ENCODE results near the gene TIAL1.

- TF ChIP-seq, protein P1, sequence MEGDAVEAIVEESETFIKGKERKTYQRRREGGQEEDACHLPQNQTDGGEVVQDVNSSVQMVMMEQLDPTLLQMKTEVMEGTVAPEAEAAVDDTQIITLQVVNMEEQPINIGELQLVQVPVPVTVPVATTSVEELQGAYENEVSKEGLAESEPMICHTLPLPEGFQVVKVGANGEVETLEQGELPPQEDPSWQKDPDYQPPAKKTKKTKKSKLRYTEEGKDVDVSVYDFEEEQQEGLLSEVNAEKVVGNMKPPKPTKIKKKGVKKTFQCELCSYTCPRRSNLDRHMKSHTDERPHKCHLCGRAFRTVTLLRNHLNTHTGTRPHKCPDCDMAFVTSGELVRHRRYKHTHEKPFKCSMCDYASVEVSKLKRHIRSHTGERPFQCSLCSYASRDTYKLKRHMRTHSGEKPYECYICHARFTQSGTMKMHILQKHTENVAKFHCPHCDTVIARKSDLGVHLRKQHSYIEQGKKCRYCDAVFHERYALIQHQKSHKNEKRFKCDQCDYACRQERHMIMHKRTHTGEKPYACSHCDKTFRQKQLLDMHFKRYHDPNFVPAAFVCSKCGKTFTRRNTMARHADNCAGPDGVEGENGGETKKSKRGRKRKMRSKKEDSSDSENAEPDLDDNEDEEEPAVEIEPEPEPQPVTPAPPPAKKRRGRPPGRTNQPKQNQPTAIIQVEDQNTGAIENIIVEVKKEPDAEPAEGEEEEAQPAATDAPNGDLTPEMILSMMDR (IDR thresholded peaks at IDR 0.05; ENCODE audit: insufficient read depth, low read length, poor library complexity, severe bottlenecking): no peak
- no peak for TF ChIP-seq EZH2phosphoT487 (conservative IDR thresholded peaks at IDR 0.05; ENCODE audit: low read length)
Observed at GRCh38 chr10:119625570-119626280, 29.0 kb upstream of the TIAL1 start.
